CD1c-positive myeloid dendritic cell (primary cell): ENCODE results near the gene ZDHHC17.
"Not testable (repeated sequence)": the region's sequence is repeated elsewhere in the genome, so short reads cannot be mapped to it uniquely, and the experiment has no call there.

Experiments
- DNase-seq: peaks from one replicate; pipeline ENCODE4 v3.0.0-alpha.2; 2016; ENCODE audit errors: extremely low spot score

Gene ZDHHC17

DNA sequence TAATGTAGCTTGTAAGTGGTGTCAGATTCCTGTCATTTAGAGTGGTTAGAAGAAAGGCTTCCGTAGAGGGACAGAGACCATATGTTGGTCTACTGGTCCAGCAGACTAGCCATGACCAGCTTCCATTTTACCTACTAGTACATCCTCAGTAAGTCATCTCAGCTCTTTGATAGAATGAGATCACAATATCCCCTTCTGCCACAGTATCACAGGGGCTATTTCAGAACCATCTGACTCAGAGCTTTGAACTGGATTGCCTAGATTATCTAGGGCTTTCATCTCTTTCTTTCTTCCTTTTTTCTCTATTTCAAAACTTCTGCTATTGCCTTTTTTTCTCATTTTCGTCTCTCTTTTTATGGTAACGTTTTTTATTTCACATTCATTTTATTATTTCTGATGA is 4.7 kb downstream of the ZDHHC17 start:
- DNase-seq, result no peak

DNA sequence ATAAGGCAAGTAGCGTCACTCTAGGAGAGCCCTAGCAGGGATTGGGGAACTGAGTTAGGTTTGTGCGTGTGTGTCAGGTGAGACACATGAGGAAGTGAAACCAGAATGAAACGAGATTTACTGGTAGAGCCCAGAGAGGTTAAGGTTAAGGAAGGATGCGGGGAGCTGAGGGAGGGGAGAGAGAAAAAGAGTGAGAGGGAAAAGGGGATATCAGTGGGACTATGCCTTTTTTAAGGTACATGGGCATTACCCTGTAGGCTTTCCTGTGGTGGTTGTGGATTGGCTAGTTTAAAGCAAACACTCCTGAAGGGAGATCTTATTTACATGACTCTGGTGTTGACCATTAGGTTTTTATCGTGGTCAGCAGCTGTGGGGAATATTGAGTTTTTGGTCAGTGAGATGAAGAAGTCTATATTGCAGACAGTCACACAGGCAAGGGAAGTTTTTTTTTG is 13.9 kb downstream of the ZDHHC17 start:
- DNase-seq, result peak; percentile 61

DNA sequence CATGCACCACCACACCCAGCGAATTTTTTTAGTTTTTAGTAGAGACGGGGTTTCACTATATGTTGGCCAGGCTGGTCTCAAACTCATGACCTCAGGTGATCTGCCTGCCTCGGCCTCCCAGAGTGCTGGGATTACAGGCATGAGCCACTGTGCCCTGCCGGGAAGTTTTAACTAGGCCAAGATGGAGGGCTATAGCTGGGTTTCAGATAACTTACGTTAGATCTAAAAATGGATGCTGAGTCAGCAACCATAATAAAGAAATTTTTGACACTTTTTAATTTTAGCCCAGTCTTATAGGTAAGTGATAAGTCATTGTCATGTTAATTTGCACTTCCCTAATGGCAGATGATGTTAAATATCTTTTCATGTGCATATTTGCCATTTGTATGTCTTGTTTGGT is 14.4 kb downstream of the ZDHHC17 start:
- DNase-seq, result no peak

DNA sequence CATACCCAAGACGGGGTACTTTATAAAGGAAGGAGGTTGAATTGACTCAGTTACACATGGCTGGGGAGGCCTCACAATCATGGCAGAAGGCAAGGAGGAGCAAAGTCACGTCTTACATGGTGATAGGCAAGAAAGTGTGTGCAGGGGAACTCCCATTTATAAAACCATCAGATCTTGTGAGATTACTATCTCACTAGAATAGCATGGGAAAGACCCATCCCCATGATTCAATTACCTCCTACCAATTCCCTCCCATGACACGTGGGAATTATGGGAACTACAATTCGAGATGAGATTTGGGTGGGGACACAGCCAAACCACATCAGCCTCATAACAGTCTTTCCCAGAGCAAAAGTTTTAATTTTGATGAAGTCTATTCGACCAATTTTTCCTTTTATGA is 15.4 kb downstream of the ZDHHC17 start:
- not testable (repeated sequence) for DNase-seq

DNA sequence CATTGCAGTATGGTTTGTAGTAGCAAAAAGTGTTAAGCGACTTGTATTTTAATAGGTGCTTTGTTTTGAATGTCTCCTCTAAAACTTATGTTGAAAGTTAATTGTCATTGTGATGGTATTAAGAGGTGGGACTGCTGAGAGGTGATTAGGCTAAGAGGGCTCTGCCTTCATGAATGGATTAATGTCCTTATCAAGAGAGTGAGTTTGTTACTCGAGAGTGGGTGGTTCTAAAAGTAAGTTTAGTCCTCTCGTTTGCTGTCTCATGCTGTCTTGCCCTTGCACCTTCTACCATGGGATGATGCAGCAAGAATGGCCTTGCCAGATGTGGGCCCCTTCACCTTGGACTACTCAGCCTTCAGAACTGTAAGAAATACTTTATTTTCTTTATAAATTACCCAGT is 17.4 kb downstream of the ZDHHC17 start:
- no peak for DNase-seq

DNA sequence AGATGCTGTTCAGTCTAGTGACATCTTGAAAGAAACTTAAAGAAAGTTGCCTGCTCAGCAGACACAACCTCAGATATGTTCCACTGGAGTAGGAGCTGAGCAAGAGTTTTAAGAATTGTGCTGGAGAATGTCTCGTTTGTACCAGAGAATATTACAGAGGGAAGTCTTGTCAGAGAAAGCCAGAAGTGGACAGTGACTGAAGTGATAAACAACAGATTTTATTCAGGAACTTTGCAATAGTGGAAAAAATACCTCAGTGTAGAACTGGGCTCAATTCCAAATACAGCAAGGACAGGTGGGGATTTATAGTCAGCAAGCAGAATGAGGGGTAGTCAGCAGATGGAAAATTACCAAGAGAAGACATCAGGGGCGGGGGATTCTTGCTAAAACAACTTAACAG is 18.6 kb downstream of the ZDHHC17 start:
- no peak for DNase-seq

DNA sequence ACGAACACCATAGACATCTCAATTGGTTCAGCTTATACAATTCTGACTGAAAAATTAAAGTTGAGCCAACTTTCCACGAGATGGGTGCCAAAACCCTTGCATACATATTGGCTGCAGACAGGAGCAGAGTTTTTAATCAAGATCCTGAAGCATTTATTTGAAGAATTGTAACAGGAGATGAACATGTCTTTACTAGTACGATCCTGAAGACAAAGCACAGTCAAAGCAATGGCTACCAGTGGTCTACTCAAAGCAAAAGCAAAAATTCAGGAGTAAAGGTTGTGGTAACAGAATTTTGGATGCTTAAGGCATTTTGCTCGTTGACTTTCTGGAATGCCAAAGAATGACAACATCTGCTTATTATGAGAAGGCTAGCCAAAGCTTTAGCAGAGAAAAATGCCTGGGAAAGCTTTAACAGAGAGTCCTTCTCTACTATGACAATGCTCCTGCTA is 20.7 kb downstream of the ZDHHC17 start:
- no peak for DNase-seq

DNA sequence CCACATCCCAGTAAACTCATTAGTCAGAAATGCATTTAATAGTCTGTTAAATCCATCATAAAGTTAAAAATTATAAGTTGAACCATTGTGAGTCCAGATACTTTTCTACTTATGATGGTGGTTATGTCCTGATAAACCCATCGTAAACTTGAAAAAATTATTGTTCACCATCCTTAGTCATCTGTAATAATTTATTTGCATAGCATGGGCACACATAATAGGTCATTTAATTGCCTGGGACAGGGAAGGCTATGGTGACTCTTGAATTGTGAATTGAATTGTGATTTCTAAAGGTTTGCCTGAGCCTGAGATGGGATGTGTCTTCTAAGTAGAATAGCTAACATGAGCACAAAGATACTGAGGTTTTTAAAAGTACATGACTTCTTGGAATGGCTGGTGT is 21.5 kb downstream of the ZDHHC17 start:
- DNase-seq, result no peak

DNA sequence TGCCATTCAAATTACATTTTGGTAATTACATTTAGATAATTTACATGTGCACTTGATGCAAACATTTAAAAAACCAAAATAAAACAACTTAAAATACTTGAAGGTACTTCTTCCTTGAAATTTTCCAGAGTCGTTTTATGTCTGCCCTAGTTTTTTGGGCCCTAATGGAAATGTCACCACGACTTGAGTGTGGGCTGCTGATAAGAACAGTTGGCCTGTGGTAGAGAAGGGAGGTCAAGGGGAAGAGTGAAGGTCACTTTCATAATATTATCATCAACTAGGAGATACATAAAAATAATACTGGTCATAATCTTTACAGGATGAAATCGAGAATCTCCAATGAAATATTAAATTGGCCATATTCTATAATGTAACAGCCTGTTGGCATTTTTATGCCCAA is 23.1 kb downstream of the ZDHHC17 start:
- no peak for DNase-seq

DNA sequence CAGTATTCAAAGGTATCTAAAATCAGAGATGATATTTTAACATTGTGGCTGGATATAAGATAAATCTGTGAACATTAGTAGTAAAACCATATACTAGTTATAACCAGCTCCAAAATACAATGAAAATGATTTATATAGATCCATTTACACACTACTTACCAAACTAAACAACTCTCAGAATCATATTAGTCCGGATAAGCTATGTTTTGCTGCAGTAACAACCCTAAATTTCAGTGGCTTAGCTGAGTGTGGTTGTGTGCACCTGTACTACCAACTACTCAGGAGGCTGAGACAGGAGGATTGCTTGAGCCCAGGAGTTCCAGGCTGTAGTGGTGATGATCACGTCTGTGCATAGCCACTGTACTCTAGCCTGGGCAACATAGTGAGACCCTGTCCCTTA is 23.8 kb downstream of the ZDHHC17 start:
- no peak for DNase-seq

DNA sequence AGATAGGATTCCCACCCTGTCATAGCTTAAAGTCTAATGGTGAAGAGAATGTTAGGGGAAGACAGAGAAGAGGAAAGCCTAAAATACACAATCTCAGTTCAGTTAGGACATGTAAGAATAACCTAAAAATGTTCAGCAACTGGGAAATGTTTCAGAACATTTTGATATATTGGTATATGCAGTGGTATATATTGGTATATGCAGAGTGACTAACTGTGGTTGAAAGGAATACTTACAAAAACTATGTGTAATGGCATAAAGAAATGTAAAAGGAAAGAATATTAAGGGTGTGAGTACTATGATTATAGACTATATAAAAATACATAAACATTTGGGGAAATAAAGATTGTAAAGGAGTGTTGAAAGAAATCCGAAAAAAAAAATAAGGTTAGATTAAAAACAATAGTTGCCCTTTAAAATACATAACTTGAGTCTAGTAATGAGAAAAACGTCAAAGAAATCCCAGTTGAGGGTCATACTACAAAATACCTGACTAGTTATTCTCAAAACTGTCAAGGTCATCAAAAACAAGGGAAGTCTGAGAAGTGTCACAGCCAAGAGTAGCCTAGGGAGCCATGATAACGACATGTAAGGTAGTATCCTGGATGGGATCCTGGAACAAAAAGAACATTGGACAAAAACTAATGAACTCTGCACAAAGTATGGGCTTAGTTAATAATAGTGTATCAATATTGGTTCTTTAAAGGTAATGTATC is 25.6 kb downstream of the ZDHHC17 start:
- no peak for DNase-seq

DNA sequence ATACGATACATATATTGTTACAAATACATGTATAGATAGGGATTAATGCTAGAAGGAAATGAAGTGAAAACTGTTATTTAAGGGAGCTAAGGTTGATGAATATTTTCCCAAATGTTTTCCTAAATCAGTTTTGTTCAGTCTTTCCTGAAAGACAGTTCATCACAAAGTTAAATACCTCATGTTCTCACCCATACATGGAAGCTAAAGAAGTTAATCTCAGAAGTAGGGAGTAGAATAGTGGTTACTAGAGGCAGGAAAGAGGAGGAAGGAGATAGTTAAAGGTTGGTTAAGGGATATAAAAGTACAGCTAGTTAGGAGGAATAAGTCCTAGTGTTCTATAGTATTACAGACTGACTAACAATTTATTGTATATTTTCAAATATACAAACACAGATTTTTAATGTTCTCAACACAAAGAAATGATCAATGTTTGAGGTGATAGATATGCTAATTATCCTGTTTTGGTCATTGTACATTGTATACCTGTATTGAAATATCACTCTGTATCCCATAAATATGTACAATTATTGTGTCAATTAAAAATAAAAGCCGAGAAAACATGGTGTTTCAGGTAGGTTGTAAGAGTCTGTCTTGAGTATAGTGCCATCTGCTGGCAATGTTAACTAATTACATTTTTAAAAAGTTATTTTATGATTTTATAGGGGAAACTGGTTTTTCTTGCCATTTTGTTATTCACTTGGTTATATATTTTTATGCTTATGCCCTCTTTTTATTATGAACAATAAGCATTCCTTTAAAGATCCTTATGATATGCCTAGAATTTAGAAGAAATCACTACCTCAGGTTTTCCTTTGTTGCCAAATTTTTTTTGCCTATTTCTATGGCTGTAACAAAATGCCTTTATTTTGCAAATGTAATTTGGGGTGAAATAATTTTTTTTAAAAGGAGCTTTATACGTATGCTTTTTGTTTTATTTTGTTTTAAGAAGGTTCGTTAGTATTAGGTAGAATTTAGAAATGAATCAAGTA is 26.9 kb downstream of the ZDHHC17 start:
- peak; percentile 52 for DNase-seq

DNA sequence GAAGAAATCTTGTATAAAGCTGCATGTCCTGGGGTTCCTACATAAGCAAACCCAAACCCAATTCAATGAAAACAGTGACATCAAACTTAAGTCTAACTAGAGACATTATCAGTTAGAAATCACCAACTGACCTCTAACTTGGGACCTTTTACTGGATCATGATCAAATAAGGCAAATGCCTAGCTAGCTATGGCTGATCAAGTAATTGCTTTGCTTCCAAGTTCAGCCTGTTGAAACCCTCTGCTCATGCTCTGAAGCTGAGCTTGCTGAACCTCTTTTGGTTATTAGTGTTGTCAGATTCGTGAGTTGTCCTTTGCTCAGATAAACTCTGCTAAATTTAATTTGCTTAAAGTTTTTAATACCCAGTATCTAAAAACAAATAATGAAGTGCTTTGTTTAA is 28.9 kb downstream of the ZDHHC17 start:
- DNase-seq, result no peak

DNA sequence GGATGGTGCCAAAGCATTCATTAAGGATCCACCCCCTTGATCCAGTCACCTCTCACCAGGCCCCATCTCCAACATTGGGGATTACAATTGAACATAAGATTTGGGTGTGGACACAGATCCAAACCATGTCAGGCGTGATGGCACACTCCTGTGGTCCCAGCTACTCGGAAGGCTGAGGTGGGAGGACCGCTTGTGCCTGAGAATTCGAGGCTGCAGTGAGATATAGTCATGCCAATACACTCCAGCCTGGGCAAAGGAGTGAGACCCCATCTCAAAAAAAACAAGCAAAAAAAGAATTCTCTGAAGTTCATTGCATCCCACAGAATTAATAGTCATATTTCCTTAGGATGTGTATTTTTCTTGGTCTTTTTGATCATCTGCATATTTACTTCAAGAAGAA is 34.9 kb downstream of the ZDHHC17 start:
- no peak for DNase-seq

DNA sequence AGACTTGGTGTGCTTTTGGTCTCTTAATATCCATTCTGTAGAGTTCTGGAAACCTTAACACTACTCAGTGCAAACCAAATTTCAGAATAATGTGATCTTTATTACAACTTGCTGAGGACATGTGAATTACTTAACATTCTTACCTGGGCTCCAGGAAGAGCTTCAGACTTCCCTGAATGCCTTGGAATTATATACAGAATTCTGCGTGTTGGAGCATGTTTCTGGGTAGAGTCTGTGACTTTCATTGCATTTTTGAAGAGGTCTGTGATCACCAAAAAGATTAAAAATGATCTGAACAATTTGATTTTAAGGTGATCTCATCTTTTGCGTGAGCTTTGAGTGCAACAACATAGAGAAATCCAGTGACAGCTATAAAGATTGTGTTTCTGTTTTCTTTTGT is 35.4 kb downstream of the ZDHHC17 start:
- DNase-seq, result no peak

DNA sequence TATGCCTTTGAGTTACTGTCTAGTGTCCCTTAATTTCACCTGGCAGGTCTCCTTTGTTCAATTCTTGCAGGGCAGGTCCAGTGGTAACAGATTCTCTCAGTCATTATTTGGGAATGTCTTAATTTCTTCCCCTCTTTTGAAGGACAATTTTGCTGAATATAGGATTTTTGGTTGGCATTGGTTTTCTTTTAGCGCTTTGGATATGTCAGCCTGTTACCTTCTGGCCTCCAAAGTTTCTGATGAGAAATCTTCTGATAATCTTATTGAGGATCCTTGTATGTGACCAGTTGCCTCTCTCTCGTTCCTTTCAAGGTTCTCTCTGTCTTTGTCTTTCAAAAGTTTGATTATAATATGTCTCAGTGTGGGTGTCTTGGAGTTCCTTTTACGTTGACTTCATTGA is 38.1 kb downstream of the ZDHHC17 start:
- DNase-seq, result no peak

DNA sequence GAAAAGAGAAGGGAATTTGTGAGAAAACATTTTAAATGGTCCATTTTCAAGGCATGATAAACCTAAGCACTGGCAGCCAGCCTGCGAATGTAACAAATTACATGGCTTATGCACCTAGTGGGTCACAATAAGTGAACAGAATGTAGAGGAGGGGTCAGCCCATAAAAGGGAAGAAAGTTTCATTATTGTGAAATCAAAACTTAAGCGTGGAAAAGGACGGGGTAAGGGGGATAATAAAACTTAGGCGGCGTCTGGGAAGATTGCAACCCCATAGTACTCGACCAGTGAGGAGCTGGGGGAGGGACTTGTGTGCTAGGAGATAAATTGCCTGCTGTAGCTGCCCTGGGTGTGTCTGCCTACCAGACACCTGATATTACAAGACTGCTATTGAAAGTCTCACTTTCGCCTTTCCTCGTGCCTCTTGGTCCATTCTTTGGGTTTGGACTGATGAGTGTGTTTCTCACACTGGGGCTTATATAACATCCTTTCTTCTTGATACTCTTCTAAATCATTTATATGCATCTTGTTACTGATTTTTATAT is 40.6 kb downstream of the ZDHHC17 start:
- no peak for DNase-seq

DNA sequence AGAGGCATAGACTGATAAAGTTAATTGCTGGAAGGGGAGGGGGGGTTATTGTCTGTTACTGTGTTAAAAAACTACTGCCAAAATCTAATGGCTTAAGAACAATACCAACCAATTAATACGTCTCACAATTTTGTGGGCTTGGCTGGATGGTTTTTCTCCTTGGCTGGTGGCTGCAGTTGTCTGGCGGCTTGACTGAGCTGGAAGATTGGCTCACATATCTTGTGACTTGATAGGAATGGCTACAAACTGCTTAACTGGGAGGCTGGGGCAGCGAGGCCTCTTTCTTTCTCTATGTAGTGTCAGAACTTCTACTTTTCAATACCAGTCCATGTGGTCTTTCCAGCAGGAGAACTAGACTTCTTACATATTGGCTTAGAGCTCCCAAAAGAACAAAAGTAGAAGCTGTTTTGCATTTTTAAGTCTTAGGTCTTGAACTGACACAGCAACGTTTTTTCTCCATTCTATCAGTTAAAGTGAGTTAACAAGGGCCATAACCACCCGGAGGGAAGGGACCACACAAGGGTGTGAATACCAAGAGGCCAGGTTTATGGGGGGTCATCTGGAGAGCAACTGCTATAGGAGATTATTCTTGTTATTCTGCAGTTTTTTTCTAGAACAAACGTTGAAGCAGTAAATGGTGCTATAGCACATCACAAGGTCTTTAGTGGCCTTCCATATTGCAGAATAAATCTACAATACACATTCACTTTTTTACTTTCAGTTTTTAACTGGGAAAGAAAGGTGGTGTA is 46.9 kb downstream of the ZDHHC17 start:
- DNase-seq, result no peak

DNA sequence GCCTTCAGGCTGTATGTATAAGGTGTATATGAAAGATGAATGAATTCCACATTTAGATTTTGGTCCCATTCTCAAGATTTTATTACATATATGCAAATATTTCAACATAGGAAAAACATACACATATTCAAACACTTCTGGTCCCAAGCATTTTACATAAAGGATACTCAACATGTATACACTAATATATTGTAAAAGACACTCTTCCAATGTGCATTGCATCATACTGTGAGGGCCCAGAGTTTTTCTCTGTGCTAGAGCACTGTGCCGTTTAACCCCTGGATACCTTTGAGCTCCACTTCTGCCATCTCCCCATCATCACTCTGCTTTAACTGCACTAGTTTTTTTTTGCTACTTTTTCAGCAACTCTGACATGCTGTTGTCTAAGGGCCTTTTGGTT is 48.1 kb downstream of the ZDHHC17 start:
- no peak for DNase-seq

DNA sequence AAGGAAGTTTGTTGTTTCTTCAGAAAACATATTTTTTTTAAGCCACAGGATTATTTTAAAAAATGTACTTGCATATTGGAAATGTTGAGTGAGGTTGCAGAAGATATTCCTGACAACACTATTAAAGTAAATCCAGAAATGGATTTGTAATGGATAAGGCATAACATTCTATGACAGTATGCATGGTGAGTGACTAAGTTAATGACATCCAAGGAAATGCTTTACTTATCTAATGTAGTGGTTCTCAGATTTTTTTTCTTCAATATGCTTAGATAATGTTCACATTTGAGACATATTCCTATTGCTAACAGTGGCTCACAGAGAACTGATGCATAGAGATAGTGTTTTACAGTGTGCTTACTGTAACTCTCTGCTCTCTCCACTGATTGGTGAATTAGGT is 49.4 kb downstream of the ZDHHC17 start:
- DNase-seq, result no peak

DNA sequence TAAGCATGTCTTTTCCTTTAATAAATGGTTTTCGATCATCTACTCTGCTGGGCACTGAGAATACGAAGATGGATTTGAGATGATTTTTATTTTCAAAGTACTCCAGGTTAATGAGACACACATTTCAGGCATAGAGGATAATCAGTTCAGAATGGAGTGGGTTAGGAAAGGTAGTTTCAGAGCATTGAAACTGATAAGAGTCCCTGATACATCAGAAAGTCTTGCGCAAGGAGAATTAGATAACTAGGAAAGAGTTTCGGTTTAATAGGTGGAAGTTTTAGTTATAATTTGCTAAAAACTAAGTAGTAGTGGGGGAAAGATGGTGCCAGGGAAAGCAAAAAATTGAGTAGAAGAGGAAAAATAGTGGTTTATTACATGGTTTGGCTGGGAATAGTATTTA is 50.1 kb downstream of the ZDHHC17 start:
- no peak for DNase-seq
